ENCODE results near the gene RSU1. TPM values are rescaled to one million over a fixed set of nuclear protein-coding genes. Genes with fewer than 3 reads are reported as not detected.

Gene RSU1
- polyA plus RNA-seq, 3 donors, result 45.7 to 111 (median 100) TPM

DNA sequence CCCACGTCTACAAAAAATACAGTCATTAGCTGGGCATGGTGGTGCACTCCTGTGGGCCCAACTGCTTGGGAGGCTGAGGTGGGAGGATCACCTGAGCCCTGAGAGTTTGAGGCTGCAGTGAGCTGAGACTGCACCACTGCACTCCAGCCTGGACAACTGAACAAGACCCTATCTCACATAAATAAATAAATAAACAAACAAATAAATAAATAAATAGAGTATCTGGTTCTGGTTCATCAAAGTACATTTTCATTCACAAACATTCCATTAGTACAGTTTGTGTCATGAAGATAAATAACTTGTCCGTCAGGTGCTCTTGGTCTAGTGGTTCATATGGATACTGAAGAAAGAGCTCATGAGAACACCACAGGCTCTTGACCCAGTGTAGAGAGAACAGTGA, 96.4 kb downstream of the RSU1 start:
- Histone ChIP-seq H3K27me3 (ENCODE audit: control insufficient read depth in 2 of 2, insufficient read depth in 2 of 2, low read length in 2 of 2) (no peaks in the 10 kb centered on the region), H3K4me2 (replicated peaks; ENCODE audit: extremely low read depth, low read length, poor library complexity, severe bottlenecking) (no peak overlapping the region), H3K79me2 (ENCODE audit: insufficient read depth, low read length) (no peaks in the 10 kb centered on the region), H3K4me1 (ENCODE audit: control insufficient read depth in 1 of 2, insufficient read depth in 2 of 2, low read length in 2 of 2) (no peaks in the 10 kb centered on the region), H3K27ac (ENCODE audit: low read depth in 1 of 2, low read length in 2 of 2) (no peak overlapping the region), H3K9me3 (replicated peaks in 1 of 2; ENCODE audit: control insufficient read depth in 1 of 2, insufficient read depth in 1 of 2, low read length in 2 of 2) (peaks cover 7 to 13% of the 10 kb centered on the region in 2 donors), H4K20me1 (ENCODE audit: insufficient read depth, low read length) (no peaks in the 10 kb centered on the region), H3K36me3 (replicated peaks in 1 of 2; ENCODE audit: control insufficient read depth in 1 of 2, insufficient read depth in 2 of 2, low read length in 2 of 2) (peaks cover 5 to 29% of the 10 kb centered on the region in 2 donors), H2AFZ (ENCODE audit: insufficient read depth, low read depth, low read length, poor library complexity, severe bottlenecking) (no peak overlapping the region), H3K4me3 (replicated peaks in 1 of 3; ENCODE audit: low read depth in 2 of 3, low read length in 3 of 3) (no peak overlapping the region), H3K9ac (ENCODE audit: insufficient read depth, low read length, poor library complexity, severe bottlenecking) (no peak overlapping the region)
- H3K9me3 Mint-ChIP-seq, result peaks cover 7 to 19% (median 12%) of the 10 kb centered on the region in 7 donors
- no peak overlapping the region for H3K4me3 Mint-ChIP-seq
- TF ChIP-seq CTCF (IDR thresholded peaks at IDR 0.05), result no peak
- no CpG with 5 or more reads among the region's 2 CpGs for WGBS (ENCODE audit: insufficient coverage)
- peaks cover 25 to 37% of the 10 kb centered on the region in 2 donors for H3K36me3 Mint-ChIP-seq
- DNase-seq, result no peak
- H3K27ac Mint-ChIP-seq, result no peak overlapping the region
- intact Hi-C loops (cut with micrococcal nuclease), result no loop called here
- no peaks in the 10 kb centered on the region for H3K4me1 Mint-ChIP-seq
- peaks cover 0 to 2% (median 0%) of the 10 kb centered on the region in 3 donors for H3K27me3 Mint-ChIP-seq (ENCODE audit: low read depth in 3 of 3)

DNA sequence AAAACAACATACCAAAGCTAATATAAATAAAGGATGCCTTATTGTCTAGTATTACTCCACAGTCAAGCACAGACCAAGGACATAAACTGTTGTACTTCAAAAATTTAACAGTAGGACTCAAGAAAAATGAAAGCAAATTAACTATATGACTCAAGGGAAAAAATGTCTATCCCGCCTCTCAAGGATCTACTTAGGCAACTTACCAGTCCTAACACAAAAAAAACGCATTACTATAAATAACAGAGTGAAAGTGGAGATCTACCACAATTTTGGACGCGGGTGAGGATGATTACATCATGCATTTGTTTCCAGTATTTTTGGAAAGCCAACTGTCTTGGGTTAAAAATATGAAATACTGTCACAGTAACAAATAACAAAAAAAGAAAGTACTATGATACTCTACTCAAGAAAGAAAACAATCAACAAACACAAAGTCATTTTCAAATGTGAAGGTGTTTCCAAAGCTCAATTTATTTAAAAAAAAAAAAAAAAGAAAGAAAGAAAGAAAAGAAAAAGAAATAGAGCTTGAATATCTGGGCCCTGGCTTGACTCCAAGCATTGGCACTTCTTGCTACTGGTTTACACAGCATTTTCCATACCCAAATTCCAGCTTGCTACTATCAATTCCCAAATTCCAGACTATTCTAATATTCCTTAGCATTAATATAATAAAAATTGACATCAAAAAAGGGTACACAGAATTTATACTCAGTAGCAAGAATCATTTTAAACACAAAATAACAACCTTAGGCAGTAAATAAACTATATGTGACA, 99.4 kb downstream of the RSU1 start:
- WGBS (ENCODE audit: insufficient coverage), result no CpG with 5 or more reads among the region's 4 CpGs
- Mint-ChIP-seq H3K9me3 (peaks cover 27 to 45% (median 35%) of the 10 kb centered on the region in 7 donors), H3K4me1 (no peaks in the 10 kb centered on the region), H3K4me3 (no peak overlapping the region), H3K27ac (no peak overlapping the region), H3K36me3 (peaks cover 32 to 42% of the 10 kb centered on the region in 2 donors), H3K27me3 (ENCODE audit: low read depth in 3 of 3) (peaks cover 0 to 2% (median 0%) of the 10 kb centered on the region in 3 donors)
- H3K4me2 ChIP-seq (replicated peaks; ENCODE audit: extremely low read depth, low read length, poor library complexity, severe bottlenecking), result no peak overlapping the region
- peaks cover 5 to 41% of the 10 kb centered on the region in 2 donors for H3K36me3 ChIP-seq (replicated peaks in 1 of 2; ENCODE audit: control insufficient read depth in 1 of 2, insufficient read depth in 2 of 2, low read length in 2 of 2)
- no peak overlapping the region for H3K9ac ChIP-seq (ENCODE audit: insufficient read depth, low read length, poor library complexity, severe bottlenecking)
- H3K27ac ChIP-seq (ENCODE audit: low read depth in 1 of 2, low read length in 2 of 2), result no peak overlapping the region
- peaks cover 27 to 30% of the 10 kb centered on the region in 2 donors for H3K9me3 ChIP-seq (replicated peaks in 1 of 2; ENCODE audit: control insufficient read depth in 1 of 2, insufficient read depth in 1 of 2, low read length in 2 of 2)
- H3K4me1 ChIP-seq (ENCODE audit: control insufficient read depth in 1 of 2, insufficient read depth in 2 of 2, low read length in 2 of 2), result no peaks in the 10 kb centered on the region
- TF ChIP-seq CTCF (IDR thresholded peaks at IDR 0.05), result no peak
- no peaks in the 10 kb centered on the region for H4K20me1 ChIP-seq (ENCODE audit: insufficient read depth, low read length)
- no peak overlapping the region for H2AFZ ChIP-seq (ENCODE audit: insufficient read depth, low read depth, low read length, poor library complexity, severe bottlenecking)
- H3K4me3 ChIP-seq (replicated peaks in 1 of 3; ENCODE audit: low read depth in 2 of 3, low read length in 3 of 3), result no peak overlapping the region
- intact Hi-C loops (cut with micrococcal nuclease), result no loop called here
- no peak for DNase-seq
- no peaks in the 10 kb centered on the region for H3K27me3 ChIP-seq (ENCODE audit: control insufficient read depth in 2 of 2, insufficient read depth in 2 of 2, low read length in 2 of 2)
- H3K79me2 ChIP-seq (ENCODE audit: insufficient read depth, low read length), result no peaks in the 10 kb centered on the region
